Glomerular visceral epithelial cell (primary cell): Measurements from ENCODE around the gene PAQR3.

Experiments used
- DNase-seq: peaks from one replicate; pipeline ENCODE4 v3.0.0-alpha.2; 2016; ENCODE audit errors: extremely low spot score

Gene PAQR3

GRCh38 chr4:78862314-78862737 is 76.9 kb downstream of the PAQR3 start:
- DNase-seq, result no peak
